ENCODE data around the gene IPO5. TPM values are rescaled to one million over a fixed set of nuclear protein-coding genes. Genes with fewer than 3 reads are reported as not detected.

Gene IPO5
- polyA plus RNA-seq, 3 donors, result 17.5 to 21.6 (median 20.7) TPM

DNA sequence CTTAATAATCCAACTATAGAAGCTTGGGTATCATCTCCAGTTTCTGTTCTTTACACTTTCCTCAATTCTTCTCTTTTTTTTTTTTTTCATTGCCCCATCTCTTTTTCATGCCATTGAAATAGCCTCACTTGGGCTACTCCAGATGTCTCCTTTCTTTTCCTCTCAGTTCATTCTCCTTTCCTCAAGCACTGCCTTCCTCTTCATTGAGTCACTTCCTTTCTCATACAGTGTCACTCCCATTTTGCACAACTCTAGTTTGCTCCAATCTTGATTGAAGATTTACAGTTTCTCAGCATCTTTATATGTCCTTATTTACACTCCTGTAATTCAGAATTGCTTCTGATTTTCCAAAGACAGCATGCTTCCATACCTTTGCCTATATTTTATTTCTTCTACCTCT, 61.3 kb downstream of the IPO5 start:
- Mint-ChIP-seq H3K27ac (peak overlapping the region in 3 of 7 donors; percentile 0 to 72 (median 6)), H3K27me3 (ENCODE audit: low read depth in 3 of 3) (no peaks in the 10 kb centered on the region), H3K36me3 (peaks cover 61 to 78% of the 10 kb centered on the region in 2 donors), H3K4me3 (no peak overlapping the region), H3K9me3 (no peaks in the 10 kb centered on the region), H3K4me1 (peaks cover 5% of the 10 kb centered on the region)
- no peaks in the 10 kb centered on the region for H3K9me3 ChIP-seq (replicated peaks in 1 of 2; ENCODE audit: control insufficient read depth in 1 of 2, insufficient read depth in 1 of 2, low read length in 2 of 2)
- H3K27me3 ChIP-seq (ENCODE audit: control insufficient read depth in 2 of 2, insufficient read depth in 2 of 2, low read length in 2 of 2), result no peaks in the 10 kb centered on the region
- intact Hi-C loops (cut with micrococcal nuclease), result no loop called here
- no peaks in the 10 kb centered on the region for H4K20me1 ChIP-seq (ENCODE audit: insufficient read depth, low read length)
- H3K79me2 ChIP-seq (ENCODE audit: insufficient read depth, low read length), result no peaks in the 10 kb centered on the region
- peak in 1 of 3 donors; percentile 22 for DNase-seq
- H3K27ac ChIP-seq (ENCODE audit: low read depth in 1 of 2, low read length in 2 of 2), result peak overlapping the region in 1 of 2 donors; percentile 33
- H3K4me1 ChIP-seq (ENCODE audit: control insufficient read depth in 1 of 2, insufficient read depth in 2 of 2, low read length in 2 of 2), result peaks cover 0 to 6% of the 10 kb centered on the region in 2 donors
- H3K4me3 ChIP-seq (replicated peaks in 1 of 3; ENCODE audit: low read depth in 2 of 3, low read length in 3 of 3), result no peak overlapping the region
- TF ChIP-seq, protein P1, sequence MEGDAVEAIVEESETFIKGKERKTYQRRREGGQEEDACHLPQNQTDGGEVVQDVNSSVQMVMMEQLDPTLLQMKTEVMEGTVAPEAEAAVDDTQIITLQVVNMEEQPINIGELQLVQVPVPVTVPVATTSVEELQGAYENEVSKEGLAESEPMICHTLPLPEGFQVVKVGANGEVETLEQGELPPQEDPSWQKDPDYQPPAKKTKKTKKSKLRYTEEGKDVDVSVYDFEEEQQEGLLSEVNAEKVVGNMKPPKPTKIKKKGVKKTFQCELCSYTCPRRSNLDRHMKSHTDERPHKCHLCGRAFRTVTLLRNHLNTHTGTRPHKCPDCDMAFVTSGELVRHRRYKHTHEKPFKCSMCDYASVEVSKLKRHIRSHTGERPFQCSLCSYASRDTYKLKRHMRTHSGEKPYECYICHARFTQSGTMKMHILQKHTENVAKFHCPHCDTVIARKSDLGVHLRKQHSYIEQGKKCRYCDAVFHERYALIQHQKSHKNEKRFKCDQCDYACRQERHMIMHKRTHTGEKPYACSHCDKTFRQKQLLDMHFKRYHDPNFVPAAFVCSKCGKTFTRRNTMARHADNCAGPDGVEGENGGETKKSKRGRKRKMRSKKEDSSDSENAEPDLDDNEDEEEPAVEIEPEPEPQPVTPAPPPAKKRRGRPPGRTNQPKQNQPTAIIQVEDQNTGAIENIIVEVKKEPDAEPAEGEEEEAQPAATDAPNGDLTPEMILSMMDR (IDR thresholded peaks at IDR 0.05), result no peak
- H3K36me3 ChIP-seq (replicated peaks in 1 of 2; ENCODE audit: control insufficient read depth in 1 of 2, insufficient read depth in 2 of 2, low read length in 2 of 2), result peaks cover 73 to 85% of the 10 kb centered on the region in 2 donors
- H2AFZ ChIP-seq (ENCODE audit: insufficient read depth, low read depth, low read length, poor library complexity, severe bottlenecking), result no peak overlapping the region
- no peak overlapping the region for H3K9ac ChIP-seq (ENCODE audit: insufficient read depth, low read length, poor library complexity, severe bottlenecking)
- H3K4me2 ChIP-seq (replicated peaks; ENCODE audit: extremely low read depth, low read length, poor library complexity, severe bottlenecking), result no peak overlapping the region

DNA sequence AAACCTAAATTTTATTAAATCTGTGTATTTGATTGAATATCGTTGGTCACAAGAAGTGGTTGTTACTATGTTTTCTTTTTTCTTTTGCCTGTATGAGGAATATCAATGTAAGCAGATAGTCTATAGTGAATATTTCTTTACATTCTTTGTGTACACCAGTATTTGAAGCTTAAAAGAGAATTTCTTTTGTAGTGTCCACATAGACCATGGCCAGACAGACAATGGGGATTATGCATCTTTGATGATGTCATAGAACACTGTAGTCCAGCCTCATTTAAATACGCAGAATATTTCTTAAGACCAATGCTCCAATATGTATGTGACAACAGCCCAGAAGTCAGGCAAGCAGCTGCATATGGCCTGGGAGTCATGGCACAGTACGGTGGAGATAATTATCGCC, 64.8 kb downstream of the IPO5 start:
- H2AFZ ChIP-seq (ENCODE audit: insufficient read depth, low read depth, low read length, poor library complexity, severe bottlenecking), result no peak overlapping the region
- H3K9ac ChIP-seq (ENCODE audit: insufficient read depth, low read length, poor library complexity, severe bottlenecking), result no peak overlapping the region
- H3K79me2 ChIP-seq (ENCODE audit: insufficient read depth, low read length), result no peaks in the 10 kb centered on the region
- H4K20me1 ChIP-seq (ENCODE audit: insufficient read depth, low read length), result no peaks in the 10 kb centered on the region
- Mint-ChIP-seq H3K4me1 (peaks cover 5% of the 10 kb centered on the region), H3K9me3 (no peaks in the 10 kb centered on the region), H3K27ac (no peak overlapping the region), H3K27me3 (ENCODE audit: low read depth in 3 of 3) (no peaks in the 10 kb centered on the region), H3K36me3 (peaks cover 72 to 75% of the 10 kb centered on the region in 2 donors), H3K4me3 (no peak overlapping the region)
- no peak overlapping the region for H3K4me2 ChIP-seq (replicated peaks; ENCODE audit: extremely low read depth, low read length, poor library complexity, severe bottlenecking)
- peaks cover 71 to 90% of the 10 kb centered on the region in 2 donors for H3K36me3 ChIP-seq (replicated peaks in 1 of 2; ENCODE audit: control insufficient read depth in 1 of 2, insufficient read depth in 2 of 2, low read length in 2 of 2)
- no peaks in the 10 kb centered on the region for H3K27me3 ChIP-seq (ENCODE audit: control insufficient read depth in 2 of 2, insufficient read depth in 2 of 2, low read length in 2 of 2)
- H3K27ac ChIP-seq (ENCODE audit: low read depth in 1 of 2, low read length in 2 of 2), result no peak overlapping the region
- TF ChIP-seq, protein P1 (IDR thresholded peaks at IDR 0.05), result no peak
- intact Hi-C loops (cut with micrococcal nuclease), result no loop called here
- no peaks in the 10 kb centered on the region for H3K9me3 ChIP-seq (replicated peaks in 1 of 2; ENCODE audit: control insufficient read depth in 1 of 2, insufficient read depth in 1 of 2, low read length in 2 of 2)
- no peak for DNase-seq
- no peak overlapping the region for H3K4me3 ChIP-seq (replicated peaks in 1 of 3; ENCODE audit: low read depth in 2 of 3, low read length in 3 of 3)
- 100% methylated on average over 1 of the region's 4 CpGs for WGBS (ENCODE audit: insufficient coverage)
- H3K4me1 ChIP-seq (ENCODE audit: control insufficient read depth in 1 of 2, insufficient read depth in 2 of 2, low read length in 2 of 2), result peaks cover 0 to 6% of the 10 kb centered on the region in 2 donors
